HG03060 (cell line): ENCODE measurements around the gene SPACA9.

Source experiments
- ATAC-seq: cut with Tn5 transposase; IDR thresholded peaks from one replicate; pipeline ENCODE4 v1.9.1; 2021; ENCODE audit warnings: low read depth, moderate number of reproducible peaks; ENCODE audit not compliant: unreplicated experiment

The SPACA9 gene

GRCh38 chr9:132888151-132888550, 9.5 kb downstream of the SPACA9 start:
- ATAC-seq = no peak

GRCh38 chr9:132892400-132892799, 13.7 kb downstream of the SPACA9 start:
- ATAC-seq = no peak

DNA sequence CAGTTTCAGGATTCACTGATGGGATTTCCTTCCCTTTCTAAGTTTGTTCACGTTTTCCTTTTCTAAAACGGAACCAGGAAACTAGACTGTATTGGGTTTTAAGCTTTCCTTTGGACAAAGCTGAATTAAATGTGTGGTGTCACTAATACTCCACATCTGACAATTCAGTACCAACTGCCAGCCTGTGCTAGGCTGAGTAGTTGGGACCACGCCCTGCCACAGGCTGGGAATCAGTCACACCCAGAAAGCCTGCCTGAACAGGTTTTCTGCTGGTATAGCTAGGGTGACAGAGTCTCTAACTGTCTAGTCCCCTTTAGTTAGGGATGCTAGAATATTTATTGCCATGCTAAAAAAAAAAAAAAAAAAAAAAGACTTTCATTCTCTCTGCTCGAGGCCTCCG, 15.6 kb downstream of the SPACA9 start:
- ATAC-seq = no peak

GRCh38 chr9:132894862-132895835, 16.5 kb downstream of the SPACA9 start:
- no peak for ATAC-seq

DNA sequence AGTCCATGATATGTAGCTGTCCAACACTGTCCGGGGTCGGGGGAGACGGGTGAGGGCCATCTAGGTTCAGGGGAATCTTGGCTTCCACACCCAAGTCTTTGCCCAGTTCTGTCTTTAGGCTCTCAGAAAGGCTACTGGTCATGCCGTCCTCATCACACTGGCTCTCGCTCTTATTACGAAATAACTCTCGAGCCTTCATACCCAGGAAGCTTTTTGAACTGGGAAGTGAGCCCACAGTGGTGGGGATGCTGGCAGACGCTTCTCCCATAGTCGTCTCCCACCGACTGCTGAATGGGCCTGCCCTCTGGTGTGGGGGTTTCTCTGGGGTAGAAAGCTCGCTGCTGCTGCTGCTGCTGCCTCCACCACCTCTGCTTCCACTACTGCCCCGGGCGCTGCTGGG, 17.6 kb downstream of the SPACA9 start:
- ATAC-seq = no peak

DNA sequence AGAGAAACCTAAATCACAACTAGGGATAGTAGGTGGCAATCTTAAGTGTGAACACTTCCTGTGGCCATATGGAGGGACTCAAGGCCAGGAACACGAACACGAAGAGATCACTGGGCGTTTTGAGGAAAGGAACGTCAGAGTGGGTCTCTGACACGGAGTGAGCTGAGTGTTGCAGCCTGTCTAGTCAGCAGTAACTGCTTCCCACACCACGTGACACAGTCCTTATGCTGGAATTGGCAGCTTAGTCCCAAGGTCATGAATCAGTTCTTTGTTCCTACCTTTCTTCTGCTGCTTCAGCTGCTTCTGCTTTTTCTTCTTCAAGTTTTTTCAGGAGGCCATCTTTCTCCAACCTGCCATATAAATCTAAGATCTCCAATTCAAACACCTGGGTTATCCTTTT, 18.2 kb downstream of the SPACA9 start:
- ATAC-seq = no peak

GRCh38 chr9:132898051-132898450, 19.4 kb downstream of the SPACA9 start:
- ATAC-seq = no peak

DNA sequence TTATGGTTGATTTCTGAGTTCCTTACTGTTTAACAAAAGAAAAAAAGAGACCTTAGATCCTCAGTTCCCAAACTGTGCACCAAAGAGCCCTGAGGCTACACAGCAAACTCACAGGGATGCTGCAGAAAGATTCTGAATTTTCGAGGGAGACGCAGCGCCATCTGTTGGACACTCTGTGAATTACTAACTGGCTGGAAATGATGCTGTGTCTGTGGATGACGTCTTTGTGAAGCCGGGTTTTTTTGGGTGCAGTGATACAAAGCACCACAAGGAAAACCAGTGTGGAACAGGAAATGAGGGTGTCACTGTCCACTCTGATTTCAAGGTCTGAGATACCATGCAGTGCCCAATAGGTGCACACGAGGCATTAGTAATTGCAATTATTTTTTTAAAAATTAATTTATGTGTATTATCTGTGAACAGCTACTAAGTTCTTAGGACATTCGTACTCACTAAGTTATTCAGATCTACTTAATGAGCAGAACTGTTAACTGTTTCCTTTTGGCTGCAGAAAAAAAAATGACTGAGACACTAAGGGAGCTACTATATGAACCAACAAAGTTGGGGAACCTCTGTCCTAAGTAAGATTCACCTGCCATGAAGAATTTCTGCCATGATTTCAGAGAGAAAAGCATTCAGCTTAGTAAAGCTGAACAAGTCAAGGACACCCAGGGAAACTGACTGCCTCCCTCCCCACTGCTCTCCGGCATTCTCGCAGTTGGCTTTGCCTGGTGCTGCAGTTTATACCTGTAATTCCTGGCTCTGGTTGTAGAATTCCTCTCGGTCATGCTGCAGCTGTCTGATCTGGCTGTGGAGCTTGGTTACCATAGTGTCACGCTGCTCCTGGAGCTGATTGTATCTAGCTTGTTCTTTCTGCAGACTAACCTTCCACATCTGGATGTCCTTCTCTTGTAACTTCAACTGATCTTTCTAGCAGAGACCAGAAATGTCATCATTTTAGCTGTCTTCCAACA, 23.4 kb downstream of the SPACA9 start:
- ATAC-seq = no peak

DNA sequence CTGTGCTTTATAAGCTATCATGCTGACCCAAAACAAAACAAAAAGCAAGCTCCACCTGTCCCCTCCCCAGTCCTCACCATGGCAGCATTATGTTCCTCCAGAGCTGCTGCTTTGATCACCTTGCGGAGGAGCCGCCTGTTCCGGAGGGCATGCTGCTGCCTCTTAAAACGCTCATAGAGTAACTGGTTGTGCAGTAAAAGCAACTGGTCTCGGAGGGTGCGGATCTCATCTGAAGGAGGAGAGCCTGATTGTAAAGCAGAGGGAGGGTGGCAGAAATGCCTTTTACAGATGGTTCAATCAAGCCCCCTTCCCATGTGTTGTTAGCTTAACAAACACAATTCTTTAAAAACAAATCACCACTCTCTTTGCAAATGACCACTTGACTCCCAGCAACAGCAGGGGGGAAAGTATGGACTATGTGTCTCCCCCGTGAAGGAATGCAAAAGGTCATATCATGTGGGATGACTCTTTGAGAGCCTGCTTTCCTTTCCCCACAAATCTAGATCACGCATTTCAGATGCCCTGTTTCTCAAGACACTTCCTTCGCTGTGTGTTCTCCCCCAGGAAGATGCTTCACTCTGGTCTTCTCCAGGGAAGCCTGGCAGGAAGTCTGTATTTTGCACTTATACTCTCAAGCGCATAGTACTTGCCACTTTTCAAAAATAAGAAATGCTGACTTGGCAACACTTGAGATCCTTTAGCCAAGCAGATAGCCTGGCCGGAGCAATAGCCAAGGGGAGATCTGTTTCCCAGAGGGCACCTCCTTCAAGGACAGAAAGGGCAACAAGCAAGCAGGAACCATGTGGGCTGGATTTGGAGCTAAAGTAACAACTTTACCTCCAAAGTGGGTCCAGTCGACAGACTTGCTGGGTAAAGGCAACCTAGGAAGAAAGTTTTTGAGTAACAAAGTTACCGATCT, 25.1 kb downstream of the SPACA9 start:
- ATAC-seq = no peak

- ATAC-seq = no peak
These were observed 27.0 kb downstream of the SPACA9 start for GRCh38 chr9:132905726-132906125.

DNA sequence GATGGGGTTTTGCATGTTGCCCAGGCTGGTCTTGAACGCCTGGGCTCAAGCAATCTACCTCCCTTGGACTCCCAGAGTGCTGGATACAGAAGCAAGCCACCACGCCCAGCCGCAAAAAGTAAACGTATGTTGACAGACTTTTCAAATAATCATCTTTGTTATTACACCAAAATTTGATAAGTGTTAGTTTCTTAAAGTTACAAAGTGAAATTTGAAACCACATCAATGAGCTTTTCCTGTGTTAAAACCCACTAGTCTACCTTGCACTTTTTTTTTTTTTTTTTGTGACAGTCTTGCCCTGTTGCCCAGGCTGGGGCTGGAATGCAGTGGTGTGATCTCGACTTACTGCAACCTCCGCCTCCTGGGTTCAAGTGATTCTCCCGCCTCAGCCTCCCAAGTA, 29.9 kb downstream of the SPACA9 start:
- ATAC-seq = no peak

- no peak for ATAC-seq
These were observed 30.6 kb downstream of the SPACA9 start for GRCh38 chr9:132909311-132909710.

GRCh38 chr9:132910376-132910775, 31.7 kb downstream of the SPACA9 start:
- no peak for ATAC-seq

- no peak for ATAC-seq
These were observed 33.4 kb downstream of the SPACA9 start for GRCh38 chr9:132912131-132912530.

- ATAC-seq = no peak
These were observed 36.2 kb downstream of the SPACA9 start for GRCh38 chr9:132914924-132915323.

DNA sequence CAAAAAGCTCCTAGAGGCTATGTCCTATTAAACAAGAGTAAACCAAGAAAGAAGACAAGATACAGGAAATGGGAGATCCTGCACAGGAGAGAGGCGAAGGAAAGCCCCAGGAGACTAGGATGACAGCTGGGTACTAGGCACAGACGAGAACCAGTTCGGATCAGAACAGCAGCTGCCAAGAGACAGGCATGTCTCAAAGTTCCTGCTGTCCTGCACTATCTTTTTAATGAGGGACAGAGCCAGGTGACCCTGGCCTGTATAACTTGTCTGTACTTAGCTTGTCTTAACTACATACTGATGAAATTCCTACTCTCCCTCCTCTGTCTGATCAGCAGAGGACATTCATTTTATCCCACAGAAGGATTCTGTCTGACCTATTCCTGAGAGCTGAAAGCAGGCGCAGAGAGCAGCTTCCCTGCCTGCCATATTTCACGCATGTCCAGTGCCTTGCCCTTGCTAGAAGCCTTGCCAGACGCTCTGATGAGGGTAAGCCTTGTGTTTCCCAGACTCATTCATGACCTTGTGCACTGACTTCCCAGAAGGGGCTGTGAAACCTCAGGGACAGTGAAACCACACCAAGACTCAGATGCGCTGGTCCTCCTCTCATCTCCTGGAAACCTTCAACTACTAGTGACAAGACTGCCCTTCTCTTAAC, 41.0 kb downstream of the SPACA9 start:
- ATAC-seq = no peak

GRCh38 chr9:132923346-132923902, 44.7 kb downstream of the SPACA9 start:
- ATAC-seq = no peak

DNA sequence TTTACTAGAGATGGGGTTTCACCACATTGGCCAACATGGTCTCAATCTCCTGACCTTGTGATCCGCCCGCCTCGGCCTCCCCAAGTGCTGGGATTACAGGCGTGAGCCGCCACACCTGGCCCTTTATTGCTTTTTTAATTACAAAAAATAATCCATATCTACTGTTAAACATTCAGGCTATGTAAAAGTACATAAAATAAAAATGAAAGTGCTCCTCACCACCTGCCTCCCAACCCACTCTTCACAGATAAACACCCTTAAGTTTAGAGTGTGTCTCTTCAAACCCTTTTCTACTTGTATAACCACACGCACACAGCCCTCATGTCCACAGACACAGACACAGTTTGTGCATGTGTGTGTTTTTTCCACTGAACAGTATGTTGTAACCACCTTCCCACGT, 49.0 kb downstream of the SPACA9 start:
- ATAC-seq = no peak

DNA sequence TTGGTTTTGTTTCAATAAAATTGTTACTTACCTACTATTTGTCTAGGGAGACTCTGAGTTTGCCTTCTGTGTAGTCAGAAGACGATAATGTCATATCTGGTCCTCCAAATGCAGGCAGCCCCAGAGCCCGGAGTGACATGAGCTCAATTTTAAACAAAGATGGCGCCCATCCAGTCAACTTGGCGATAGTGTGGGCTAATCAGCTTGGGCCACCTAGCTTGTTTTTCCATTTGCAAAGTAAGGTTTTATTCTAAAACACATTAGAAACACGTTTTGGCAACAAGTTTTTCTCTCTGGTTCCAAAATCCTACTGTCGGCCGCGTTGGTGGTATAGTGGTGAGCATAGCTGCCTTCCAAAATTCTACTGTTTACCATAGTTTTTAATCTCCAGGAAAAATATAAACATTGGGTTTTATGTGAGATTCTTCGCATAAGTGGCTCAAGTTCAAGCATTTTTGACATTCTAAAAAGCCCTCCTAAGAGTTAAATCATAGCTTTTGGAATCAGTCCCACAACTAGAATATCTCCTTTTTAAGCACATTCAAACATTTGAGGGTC, 52.6 kb downstream of the SPACA9 start:
- ATAC-seq = no peak
